ENCODE measurements around the gene RNF111.

The RNF111 gene

DNA sequence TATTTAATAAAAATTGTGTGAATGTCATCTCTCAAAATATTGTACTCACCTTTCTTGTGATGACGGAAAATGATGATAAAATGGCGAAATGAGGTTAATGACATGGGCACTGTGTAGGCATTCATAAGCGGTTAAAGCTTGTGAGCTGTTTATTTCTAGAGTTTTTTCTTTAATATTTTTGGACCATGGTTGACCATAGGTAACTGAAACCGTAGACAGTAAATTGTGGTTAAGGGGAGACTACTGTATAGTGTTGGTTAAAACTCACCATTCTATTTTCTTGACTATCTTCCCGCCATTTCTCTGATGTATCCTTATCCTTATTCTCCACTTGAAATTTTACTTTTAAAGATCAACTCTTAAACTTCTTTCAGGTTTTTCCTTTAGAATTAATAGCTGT, 14.5 kb downstream of the RNF111 start:
- no peak for DNase-seq

DNA sequence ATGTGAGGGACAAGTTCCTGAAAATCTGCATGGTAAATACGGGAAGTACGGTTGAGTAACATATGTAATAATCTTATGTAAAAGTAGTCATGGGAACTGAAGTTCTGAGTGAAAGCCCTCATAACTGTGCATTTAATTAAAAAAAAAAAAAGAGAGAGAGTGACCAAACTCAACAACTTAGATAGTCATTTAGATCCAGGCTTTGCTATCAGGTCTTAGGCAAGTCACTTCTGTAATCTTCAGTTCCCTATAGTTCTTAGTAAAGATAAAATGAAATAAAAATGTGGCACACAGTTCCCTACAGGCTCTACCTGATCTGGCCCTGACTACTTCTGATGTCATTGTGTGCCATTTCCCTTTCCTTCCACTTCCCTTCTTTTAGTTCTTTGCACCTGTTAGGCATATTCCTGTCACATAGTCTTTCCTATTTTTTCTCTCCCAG, 15.0 kb downstream of the RNF111 start:
- peak; percentile 81 for DNase-seq

DNA sequence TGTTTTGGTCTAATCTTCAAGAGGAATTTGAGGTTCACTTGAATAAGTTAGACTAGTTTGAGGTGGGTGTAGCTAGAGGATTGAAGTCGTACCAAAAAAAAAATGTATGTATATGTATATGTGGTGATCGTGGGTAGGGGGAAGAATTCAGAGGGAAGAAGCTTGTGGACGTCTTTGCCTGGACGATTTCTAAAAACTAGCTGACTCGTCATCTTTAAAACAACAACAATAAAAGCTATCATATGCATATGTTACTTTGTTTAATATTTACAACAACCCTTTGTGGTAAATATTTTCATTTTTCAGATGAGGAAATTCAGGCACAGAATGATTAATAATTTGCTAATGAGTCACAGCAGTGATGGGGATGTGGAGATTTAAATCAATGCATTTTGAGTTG, 18.1 kb downstream of the RNF111 start:
- no peak for DNase-seq

DNA sequence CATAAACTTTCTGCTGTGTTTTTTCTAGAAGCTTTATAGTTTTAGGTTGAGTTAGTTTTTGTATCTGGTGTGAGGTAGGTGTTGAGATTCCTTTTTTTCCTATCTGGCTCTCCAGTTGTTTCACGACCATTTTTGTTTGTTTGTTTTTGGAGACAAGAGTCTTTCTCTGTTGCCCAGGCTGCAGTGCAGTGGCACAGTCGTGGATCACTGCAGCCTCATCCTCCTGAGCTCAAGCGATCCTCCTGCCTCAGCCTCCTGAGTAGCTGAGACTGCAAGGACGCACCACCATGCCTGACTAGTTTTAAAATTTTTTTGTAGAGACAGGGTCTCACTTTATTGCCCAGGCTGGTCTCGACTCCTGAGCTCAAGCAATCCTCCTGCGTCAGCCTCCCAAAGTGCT, 20.6 kb downstream of the RNF111 start:
- no peak for DNase-seq

DNA sequence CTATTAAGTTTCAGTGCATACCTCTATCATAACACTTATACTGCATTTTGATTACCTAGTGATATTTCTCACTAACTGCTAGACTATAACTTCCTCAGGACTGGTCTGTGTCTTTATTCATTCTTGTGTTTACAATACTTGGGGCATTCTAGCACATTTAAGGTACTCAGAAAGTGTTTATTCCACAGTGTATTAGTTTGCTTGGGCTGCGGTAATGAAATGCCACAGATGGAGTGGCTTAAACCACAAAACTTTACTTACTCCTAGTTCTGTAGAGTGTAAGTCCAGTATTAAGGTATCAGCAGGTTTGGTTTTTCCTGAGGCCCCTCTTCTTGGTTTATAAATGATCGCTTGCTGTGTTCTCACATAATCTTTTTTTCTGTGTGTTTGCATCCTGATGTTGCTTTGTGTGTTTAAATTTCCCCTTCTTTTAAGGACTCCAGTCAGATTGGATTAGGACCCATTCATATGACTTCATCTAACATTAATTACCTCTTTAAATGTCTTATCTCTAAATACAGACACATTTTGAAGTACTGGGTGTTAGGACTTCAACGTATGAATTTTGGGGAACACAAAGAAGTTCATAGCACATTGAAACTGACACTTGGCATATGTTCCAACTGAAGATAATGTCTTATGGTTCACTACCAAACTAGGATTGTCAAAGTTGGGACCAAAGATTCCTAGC, 23.9 kb downstream of the RNF111 start:
- DNase-seq, result peak; percentile 90

DNA sequence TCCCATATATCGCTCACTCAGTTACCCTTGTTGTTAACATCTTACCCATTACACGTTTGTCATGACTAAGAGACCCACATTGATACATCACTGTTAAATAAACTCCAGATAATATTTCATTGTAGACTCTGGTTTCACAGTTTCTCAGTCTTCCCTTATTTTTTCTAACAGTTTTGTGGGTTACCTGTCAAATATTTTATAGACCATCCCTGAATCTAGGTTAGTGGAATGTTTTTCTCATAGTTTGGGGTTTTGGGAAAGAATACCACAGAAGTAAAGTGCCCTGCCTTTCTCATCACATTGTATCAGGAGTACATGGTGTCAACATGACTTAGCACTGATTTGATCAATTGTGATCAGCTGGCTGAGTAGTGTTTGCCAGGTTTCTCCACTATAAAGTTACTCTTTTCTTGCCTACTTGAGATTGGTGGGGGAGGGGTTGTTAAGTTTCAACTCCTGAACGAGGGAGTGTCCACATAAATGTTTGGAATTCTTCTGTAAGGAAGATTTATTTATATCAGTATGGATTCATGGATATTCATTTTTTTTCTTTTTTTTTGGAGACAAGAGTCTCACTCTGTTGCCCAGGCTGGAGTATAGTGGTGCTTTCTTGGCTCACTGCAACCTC, 25.9 kb downstream of the RNF111 start:
- DNase-seq, result no peak

DNA sequence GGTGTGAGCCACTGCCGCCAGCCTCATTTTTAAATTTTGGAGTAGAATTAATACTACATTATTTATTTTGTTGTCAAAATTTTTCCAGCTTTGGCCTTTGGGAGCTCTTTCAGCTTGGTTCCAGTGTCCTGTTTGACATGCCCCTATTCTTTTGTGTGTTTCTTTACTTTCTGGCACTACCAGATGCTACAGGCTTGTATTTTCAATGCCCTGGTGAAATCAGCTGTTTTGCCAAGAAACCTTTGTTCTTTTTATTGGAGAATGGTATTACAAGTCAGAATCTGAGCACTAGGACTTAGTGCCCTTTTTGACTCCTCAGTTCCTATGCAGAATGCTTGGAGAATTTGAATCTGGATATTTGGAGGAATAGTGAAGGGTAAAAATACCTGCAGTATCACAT, 26.6 kb downstream of the RNF111 start:
- DNase-seq, result no peak

DNA sequence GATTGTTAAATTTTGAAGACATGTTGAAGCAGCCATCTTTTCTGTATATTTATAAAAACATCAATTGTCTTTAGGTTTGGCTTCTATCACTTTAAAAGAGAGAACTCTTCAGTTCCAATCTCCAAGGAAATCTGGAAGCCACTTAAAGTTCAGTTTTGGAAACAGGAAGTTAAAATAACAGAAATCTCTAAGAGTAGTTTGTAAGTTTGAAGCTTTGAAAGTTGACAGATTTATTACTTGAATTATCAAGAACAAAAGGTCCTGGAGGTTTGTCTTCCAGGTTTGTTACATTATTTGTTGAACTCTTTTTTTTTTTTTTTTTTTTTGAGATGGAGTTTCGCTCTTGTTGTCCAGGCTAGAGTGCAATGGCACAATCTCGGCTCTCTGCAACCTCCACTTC, 30.0 kb downstream of the RNF111 start:
- DNase-seq, result peak; percentile 60

DNA sequence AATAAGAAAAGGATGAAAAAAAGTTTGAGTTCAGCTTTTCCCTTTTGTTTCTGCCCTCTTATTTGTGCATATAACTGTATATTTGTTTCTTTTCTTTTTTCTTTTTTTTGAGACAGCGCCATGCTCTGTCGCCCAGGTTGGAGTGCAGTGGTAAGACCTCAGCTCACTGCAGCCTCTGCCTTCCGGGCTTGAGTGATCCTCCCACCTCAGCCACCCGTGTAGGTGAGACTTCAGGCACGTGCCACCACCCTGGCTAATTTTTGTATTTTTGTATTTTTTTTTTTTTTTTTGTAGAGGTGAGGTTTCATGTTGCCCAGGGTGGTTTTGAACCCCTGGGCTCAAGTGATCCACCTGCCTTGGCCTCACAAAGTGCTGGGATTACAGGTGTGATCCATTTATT, 31.4 kb downstream of the RNF111 start:
- DNase-seq, result no peak

DNA sequence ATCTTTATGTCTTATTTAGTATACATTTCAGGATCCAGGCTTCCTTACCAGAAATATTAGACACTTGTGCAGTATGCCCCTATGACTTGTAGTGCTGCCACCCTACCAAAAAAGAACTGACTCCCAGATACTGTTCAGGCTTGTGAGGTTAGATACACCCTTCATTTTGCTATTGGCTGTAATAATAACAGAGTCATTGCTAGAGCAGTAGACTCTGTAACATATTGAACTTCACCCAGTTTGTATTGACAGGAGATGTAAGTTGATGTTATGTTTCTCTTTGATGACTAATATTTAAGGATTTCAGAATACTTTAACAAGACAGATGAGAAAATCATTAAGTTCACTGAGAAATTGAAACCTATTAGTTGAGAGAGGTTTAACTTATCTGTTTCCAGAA, 32.9 kb downstream of the RNF111 start:
- DNase-seq, result no peak

DNA sequence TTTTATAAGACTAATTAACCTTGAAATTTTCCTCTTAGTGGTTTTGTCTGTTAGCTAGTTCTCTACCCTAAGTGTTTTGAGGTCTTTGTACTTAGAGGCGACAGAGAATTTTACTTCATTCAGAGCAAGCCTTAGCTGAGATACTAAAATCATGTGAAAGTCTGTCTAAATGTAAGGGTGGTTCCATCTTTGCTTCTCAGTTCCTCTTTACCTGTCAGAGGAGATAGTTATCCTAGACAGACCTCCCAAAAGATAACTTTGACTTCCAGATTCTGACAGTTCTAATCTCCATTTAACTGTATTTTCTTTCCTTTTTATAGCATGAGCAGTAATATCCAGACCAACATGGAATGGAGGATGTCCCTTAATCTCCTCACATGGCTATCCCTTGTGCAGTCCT, 34.7 kb downstream of the RNF111 start:
- no peak for DNase-seq

DNA sequence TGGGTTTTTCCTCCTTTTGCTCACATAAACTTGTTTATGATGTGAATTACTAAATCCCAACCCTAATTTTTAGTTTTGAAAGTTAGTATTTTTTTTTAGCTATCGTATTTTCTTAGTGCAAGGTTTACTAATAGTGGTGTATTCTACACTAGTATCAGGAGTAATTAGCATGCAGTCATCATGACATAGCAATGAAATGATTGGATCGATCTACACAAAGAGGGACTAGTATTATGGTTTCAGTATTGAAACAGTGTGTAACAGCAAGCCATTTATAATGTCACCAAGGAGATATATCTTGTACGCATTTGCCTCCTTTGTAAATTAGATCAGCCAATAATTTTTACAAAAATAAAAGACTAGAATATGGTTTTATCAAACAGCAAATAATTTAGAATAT, 38.7 kb downstream of the RNF111 start:
- DNase-seq, result no peak

DNA sequence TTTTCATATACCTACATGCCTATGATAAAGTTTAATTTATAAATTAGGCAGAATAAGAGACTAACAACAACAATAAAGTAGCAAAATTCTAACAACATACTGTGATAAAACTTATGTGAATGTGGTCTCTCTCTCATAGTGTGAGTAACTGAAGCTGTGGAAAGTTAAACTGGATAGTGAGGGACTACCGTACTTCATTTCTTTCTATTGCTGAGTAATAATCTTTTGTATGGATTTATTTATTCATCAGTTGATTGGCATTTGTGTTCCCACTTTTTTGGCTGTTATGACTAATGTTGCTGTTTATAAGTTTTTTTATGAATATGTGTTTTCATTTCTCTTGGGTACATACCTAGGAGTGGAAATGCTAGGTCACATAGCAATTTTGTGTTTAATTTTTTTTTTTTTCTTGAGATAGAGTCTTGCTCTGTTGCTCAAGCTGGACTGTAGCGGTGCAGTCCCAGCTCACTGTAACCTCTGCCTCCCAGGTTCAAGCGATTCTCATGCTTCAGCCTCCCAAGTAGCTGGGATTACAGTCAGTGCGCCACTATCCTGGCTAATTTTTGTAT, 41.0 kb downstream of the RNF111 start:
- no peak for DNase-seq

DNA sequence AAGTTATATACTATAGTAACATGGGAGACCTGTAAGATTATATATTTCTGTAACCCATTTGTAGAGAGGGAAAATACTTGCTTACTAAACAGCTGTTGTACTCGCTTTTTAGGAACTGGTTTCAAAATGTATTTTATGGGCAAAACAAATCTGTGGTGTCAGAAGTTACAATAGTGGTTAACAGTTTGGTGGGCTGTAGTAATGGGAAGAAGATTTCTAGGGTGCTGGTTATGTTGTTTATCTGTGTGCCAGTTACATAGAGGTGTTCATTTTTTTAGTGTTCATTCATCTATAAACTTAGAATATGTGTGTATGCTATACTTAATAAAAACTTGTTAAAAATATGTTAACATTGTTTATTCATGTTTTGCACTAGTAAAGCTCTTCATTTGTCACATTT, 42.1 kb downstream of the RNF111 start:
- no peak for DNase-seq

DNA sequence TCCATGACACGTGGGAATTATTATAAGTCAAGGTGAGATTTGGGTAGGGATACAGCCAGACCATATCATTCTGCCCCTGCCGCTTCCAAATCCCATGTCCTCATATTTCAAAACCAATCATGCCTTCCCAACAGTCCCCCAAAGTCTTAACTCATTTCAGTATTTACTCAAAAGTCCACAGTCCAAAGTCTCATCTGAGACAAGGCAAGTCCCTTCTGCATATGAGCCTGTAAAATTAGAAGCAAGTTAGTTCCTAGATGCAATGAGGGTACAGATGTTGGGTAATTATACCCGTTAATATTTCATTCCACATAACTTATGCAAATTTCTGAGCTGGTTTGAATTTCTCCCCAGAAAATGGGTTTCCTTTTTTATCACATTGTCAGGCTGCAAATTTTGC, 47.7 kb downstream of the RNF111 start:
- DNase-seq, result no peak

DNA sequence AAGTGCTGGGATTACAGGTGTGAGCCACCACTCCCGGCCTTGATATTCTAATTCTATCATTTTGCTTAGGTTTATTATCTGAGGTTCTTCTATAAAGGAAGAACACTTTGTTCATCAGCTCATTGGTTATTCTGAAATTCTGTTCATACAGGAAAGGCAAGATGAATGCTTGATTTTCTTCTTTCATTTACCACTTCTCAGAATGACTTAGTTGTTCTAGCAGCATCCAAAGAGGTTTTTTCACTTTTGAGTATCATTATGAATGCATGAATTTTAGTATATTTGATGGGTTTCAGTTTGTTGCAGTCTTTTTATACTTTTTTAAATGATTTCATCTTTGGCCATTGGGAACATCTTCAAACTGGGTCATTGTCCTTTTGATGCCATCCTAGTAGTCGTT, 51.8 kb downstream of the RNF111 start:
- no peak for DNase-seq

DNA sequence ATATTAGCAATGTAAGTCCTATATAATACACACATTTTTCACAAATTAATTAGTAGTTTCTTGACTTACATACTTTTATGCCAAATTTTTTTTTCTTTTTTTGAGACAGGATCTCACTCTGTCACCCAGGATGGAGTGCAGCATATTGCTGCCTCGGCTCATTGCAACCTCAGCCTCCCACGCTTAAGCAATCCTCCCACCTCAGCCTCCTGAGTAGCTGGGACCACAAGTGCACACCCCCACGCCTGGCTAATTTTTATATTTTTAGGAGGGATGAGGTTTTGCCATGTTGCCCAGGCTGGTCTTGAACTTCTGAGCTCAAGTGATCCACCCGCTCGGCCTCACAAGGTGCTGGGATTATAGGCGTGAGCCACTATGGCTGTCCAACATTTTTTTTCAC, 54.6 kb downstream of the RNF111 start:
- DNase-seq, result no peak

DNA sequence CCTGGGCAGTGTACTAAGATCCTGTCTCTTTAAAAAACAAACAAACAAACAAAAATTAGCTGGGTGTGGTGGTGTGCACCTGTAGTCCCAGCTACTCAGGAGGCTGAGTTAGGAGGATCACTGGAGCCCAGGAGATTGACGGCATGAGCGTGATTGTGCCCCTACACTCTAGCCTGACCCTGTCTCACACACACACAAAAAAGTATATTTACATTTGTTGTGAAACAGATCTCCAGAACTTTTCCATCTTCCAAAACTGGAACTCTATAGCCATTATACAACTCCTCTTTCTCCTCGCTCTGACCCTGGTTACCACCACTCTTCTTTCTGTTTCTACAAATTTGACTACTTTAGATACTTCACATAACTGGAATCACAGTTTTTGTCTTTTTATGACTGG, 61.4 kb downstream of the RNF111 start:
- DNase-seq, result no peak

DNA sequence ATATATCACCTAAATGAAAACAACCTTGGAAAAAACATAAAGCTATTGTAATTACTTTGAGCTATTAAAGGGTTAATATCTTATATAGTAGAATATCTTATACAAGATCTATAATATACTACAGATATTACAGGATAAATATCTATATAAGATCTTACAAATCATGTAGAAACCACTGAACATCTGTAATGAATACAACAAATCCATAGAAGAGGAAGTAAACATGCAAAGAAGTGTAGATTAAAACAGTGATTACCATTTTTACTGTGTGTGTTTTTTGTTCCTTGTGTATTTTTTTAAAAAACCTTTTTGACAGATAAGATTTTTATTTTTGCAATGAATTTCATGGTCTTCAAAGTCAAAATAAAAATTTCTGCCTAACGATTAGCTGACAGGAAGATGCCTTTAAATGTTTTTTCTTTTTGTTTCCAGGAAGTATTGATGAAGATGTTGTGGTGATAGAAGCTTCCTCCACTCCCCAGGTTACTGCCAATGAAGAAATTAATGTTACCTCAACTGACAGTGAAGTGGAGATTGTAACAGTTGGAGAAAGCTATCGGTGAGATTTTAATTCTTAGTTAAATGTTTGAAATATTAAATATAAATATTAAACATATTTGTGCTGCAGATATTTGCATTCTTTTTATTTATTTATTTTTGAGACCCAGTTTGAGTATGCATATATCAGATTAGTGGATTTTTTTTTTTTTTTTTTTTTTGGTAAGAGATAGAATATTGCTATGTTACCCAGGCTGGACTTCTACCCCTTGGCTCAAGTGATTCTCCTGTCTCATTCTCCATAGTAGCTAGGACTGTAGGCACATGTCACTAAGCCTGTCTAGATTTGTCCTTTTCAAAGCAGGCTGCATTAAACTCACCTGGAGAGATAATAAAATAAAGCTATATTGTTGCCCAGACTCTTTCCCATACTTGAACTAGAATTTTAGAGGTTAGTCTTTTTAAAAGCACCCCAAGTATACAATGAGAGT, 64.7 kb downstream of the RNF111 start:
- peak; percentile 51 for DNase-seq

DNA sequence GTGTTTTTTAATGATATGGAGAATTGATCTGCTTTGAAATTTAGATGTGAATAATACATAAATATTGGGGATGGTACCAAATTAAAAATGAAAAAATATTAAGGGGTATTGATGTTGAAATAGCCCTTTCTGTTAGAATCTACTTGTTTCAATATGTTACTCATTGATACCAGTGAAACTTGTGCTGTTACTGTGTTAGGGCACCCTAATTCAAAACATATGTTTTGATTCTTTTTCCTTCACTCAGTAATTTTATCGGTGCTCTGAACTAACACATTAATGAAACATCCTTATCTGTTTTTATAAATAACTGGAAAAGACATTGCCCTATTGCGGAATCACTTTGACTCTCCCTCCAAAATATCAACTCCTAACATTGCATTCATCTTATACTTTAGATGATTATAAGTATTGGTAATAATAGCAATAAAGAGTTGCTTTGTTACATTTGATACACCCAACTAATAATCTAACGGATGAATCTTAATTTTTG, 65.5 kb downstream of the RNF111 start:
- DNase-seq, result no peak

DNA sequence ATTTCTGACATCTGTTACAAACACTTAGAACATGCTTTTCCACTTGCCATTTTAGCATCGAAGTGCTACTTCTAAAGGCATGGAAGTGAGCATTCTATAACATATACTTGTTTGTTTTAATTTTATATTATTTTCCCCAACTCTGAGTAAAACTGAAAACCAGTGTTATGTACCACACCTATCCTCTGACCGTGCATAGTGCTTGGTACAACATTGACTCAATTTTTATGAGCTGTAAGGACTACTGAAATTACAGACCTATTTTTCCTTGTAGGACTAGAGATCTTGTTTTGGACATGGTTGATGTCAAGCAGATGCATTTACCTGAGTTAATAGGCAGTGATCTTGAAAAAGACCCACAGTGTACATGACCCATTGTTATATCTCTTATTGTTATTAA, 66.0 kb downstream of the RNF111 start:
- no peak for DNase-seq

DNA sequence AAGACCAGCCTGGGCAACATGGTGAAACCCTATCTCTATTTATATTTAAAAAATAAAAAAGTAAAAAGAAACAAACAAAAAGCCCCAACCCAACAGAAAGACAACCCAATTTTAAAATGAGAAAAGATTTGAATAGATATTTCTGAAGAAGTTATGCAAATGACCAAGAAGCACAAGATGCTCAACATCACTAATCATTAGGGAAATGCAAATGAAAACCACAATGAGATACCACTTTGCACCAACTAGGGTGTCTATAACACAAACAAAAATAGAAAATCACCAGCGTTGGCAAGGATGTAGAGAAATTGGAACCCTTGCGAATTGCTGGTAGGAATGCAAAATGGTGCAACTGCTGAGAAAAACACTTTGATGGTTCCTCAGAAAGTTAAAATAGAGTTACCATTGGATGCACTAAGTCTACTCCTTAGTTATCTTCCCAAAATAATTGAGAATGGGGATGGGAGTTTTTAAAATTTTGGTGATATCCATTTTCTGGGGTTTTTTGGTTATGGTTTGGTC, 71.7 kb downstream of the RNF111 start:
- DNase-seq, result no peak

DNA sequence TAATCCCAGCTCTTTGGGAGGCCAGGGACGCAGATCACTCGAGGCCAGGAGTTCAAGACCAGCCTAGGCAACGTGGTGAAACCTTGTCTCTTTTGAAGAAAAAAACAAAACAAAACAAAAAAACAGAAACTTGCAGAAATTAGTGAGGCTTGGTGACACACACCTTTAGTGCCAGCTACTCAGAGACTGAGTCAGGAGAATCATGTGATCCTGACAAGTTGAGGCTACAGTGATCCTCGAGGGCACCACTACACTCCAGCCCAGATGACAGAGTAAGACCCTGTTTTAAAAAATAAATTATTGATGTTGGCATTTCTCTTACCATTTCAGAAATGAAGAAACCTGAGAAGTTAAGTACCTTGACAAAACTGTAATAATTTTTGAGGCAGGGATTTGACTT, 72.9 kb downstream of the RNF111 start:
- no peak for DNase-seq

Measured in hematopoietic multipotent progenitor cell treated with erythropoietin and hydrocortisone succinate and interleukin-3 and kit ligand, for 4 days (in vitro differentiated cells).